ENCODE measurements around the gene MAST4. TPM values are rescaled to one million over a fixed set of nuclear protein-coding genes. Genes with fewer than 3 reads are reported as not detected.

The MAST4 gene
- total and polyA plus RNA-seq, 2 of the 13 experiments (the other 11 are each of a cell fraction or from before 2014, with no cell fraction given): 3.4 to 3.7 TPM

- Histone ChIP-seq H3K36me3 (replicated peaks in 1 of 2; ENCODE audit: control insufficient read depth in 1 of 2, insufficient read depth in 2 of 2, low read length in 2 of 2) (no peaks in the 10 kb centered on the region), H3K27me3 (ENCODE audit: control insufficient read depth in 1 of 2, insufficient read depth in 2 of 2, low read length in 2 of 2) (no peaks in the 10 kb centered on the region), H4K20me1 (ENCODE audit: insufficient read depth, low read length) (no peaks in the 10 kb centered on the region), H3K4me3 (replicated peaks in 1 of 3; ENCODE audit: insufficient read depth in 1 of 3, low read depth in 2 of 3, low read length in 3 of 3) (no peak overlapping the region), H3K9ac (ENCODE audit: insufficient read depth, low read depth, low read length) (no peak overlapping the region), H3K9me3 (ENCODE audit: low read length) (no peaks in the 10 kb centered on the region), H3K79me2 (ENCODE audit: insufficient read depth, low read length) (no peaks in the 10 kb centered on the region), H3K4me2 (ENCODE audit: low read depth, low read length) (no peak overlapping the region), H2AFZ (ENCODE audit: low read length) (no peak overlapping the region), H3K4me1 (ENCODE audit: insufficient read depth, low read length) (peaks cover 27% of the 10 kb centered on the region), H3K27ac (ENCODE audit: extremely low read length, insufficient read depth, low read length) (no peak overlapping the region)
- FAIRE-seq: no peak
- in situ Hi-C loops (cut with HindIII; ENCODE audit: extremely low pct_ligation_motif_present, low pct_unique_long_range_greater_than_20kb): no loop called here
- intact Hi-C loops (cut with micrococcal nuclease; ENCODE audit: unreplicated experiment): no loop called here
- TF ChIP-seq ZFP36L2 (CRISPR knock-in tag; IDR thresholded peaks at IDR 0.05): no peak
- TF ChIP-seq ZNF670 (CRISPR knock-in tag; IDR thresholded peaks at IDR 0.05; ENCODE audit: borderline replicate concordance): no peak
- no peak for TF ChIP-seq TRIM24 (CRISPR knock-in tag; IDR thresholded peaks at IDR 0.05)
- TF ChIP-seq ATM (IDR thresholded peaks at IDR 0.05; ENCODE audit: borderline replicate concordance): no peak
- no peak for TF ChIP-seq ZNF225 (CRISPR knock-in tag; IDR thresholded peaks at IDR 0.05)
- 96% methylated on average over 3 of the region's 3 CpGs for WGBS (ENCODE audit: low lambda C conversion rate)
- DNase-seq (ENCODE audit: low spot score): no peak
- ChIA-PET POLR2A (no interaction called here), CTCF (ENCODE audit: low intra/inter-chr PET ratio, low total read pairs) (no interaction called here)
- ATAC-seq: no peak
- BruUV-seq (replicated peaks): no TSS peak
Observed at GRCh38 chr5:67031057-67031443, 434.9 kb downstream of the MAST4 start.

GRCh38 chr5:67031692-67032091 is 435.5 kb downstream of the MAST4 start:
- no peak overlapping the region for H2AFZ ChIP-seq (ENCODE audit: low read length)
- no peaks in the 10 kb centered on the region for H3K27me3 ChIP-seq (ENCODE audit: control insufficient read depth in 1 of 2, insufficient read depth in 2 of 2, low read length in 2 of 2)
- TF ChIP-seq DBP (CRISPR knock-in tag; IDR thresholded peaks at IDR 0.05; ENCODE audit: not compliant biosample characterization): no peak
- TF ChIP-seq ZNF333 (CRISPR knock-in tag; IDR thresholded peaks at IDR 0.05; ENCODE audit: borderline replicate concordance): no peak
- TF ChIP-seq ZC3H13 (CRISPR knock-in tag; IDR thresholded peaks at IDR 0.05): no peak
- TF ChIP-seq MBD4 (IDR thresholded peaks at IDR 0.05; ENCODE audit: borderline replicate concordance, low read length): no peak
- no peak for TF ChIP-seq CSRNP2 (CRISPR knock-in tag; conservative IDR thresholded peaks at IDR 0.05; ENCODE audit: low read depth)
- no peak for TF ChIP-seq ZNF605 (CRISPR knock-in tag; IDR thresholded peaks at IDR 0.05)
- no peak for TF ChIP-seq ZNF292 (CRISPR knock-in tag; IDR thresholded peaks at IDR 0.05; ENCODE audit: borderline replicate concordance, low read depth)
- no peak for TF ChIP-seq ZNF883 (CRISPR knock-in tag; IDR thresholded peaks at IDR 0.05; ENCODE audit: not compliant biosample characterization)
- TF ChIP-seq ZNF652 (CRISPR knock-in tag; IDR thresholded peaks at IDR 0.05; ENCODE audit: borderline replicate concordance, low read depth): no peak
- no peak for TF ChIP-seq ZNF558 (CRISPR knock-in tag; IDR thresholded peaks at IDR 0.05; ENCODE audit: borderline replicate concordance)
- TF ChIP-seq ZNF234 (CRISPR knock-in tag; conservative IDR thresholded peaks at IDR 0.05): no peak
- no peak for TF ChIP-seq TIGD3 (CRISPR knock-in tag; IDR thresholded peaks at IDR 0.05; ENCODE audit: borderline replicate concordance)
- DNase-seq (ENCODE audit: low spot score) (no peak), ATAC-seq (no peak), FAIRE-seq (no peak)
- WGBS (ENCODE audit: low lambda C conversion rate): 88% methylated on average over 3 of the region's 3 CpGs
- peaks cover 27% of the 10 kb centered on the region for H3K4me1 ChIP-seq (ENCODE audit: insufficient read depth, low read length)
- POLR2A ChIA-PET: no interaction called here
- H3K4me2 ChIP-seq (ENCODE audit: low read depth, low read length): no peak overlapping the region
- CTCF ChIA-PET (ENCODE audit: low intra/inter-chr PET ratio, low total read pairs): no interaction called here
- no TSS peak for BruUV-seq (replicated peaks)
- H4K20me1 ChIP-seq (ENCODE audit: insufficient read depth, low read length): no peaks in the 10 kb centered on the region
- H3K79me2 ChIP-seq (ENCODE audit: insufficient read depth, low read length): no peaks in the 10 kb centered on the region
- no peak overlapping the region for H3K27ac ChIP-seq (ENCODE audit: extremely low read length, insufficient read depth, low read length)
- no peak overlapping the region for H3K4me3 ChIP-seq (replicated peaks in 1 of 3; ENCODE audit: insufficient read depth in 1 of 3, low read depth in 2 of 3, low read length in 3 of 3)
- no peaks in the 10 kb centered on the region for H3K9me3 ChIP-seq (ENCODE audit: low read length)
- no peaks in the 10 kb centered on the region for H3K36me3 ChIP-seq (replicated peaks in 1 of 2; ENCODE audit: control insufficient read depth in 1 of 2, insufficient read depth in 2 of 2, low read length in 2 of 2)
- no peak overlapping the region for H3K9ac ChIP-seq (ENCODE audit: insufficient read depth, low read depth, low read length)
- in situ Hi-C loops (cut with HindIII; ENCODE audit: extremely low pct_ligation_motif_present, low pct_unique_long_range_greater_than_20kb) (no loop called here), intact Hi-C loops (cut with micrococcal nuclease; ENCODE audit: unreplicated experiment) (no loop called here)

Measured in HepG2 (cell line).